ENCODE data around the gene IL17F.

Gene IL17F

GRCh38 chr6:52271852-52272460, 27.7 kb upstream of the IL17F start:
- ATAC-seq = no peak
- TF ChIP-seq TCF4 (CRISPR knock-in tag; IDR thresholded peaks at IDR 0.05; ENCODE audit: borderline replicate concordance) (no peak), ZFP3 (CRISPR knock-in tag; IDR thresholded peaks at IDR 0.05) (no peak), POU6F1 (CRISPR knock-in tag; IDR thresholded peaks at IDR 0.05; ENCODE audit: borderline replicate concordance, low read depth) (no peak), ZNF8 (CRISPR knock-in tag; IDR thresholded peaks at IDR 0.05) (no peak), OSR1 (CRISPR knock-in tag; IDR thresholded peaks at IDR 0.05) (no peak), ZNF565 (CRISPR knock-in tag; conservative IDR thresholded peaks at IDR 0.05; ENCODE audit: low read depth) (no peak)

GRCh38 chr6:52263709-52264540, 19.6 kb upstream of the IL17F start:
- peak; percentile 76 for ATAC-seq
- TF ChIP-seq ZNF565 (CRISPR knock-in tag; conservative IDR thresholded peaks at IDR 0.05; ENCODE audit: low read depth) (no peak), BACH2 (CRISPR knock-in tag; IDR thresholded peaks at IDR 0.05; ENCODE audit: borderline replicate concordance) (no peak), ZNF70 (CRISPR knock-in tag; IDR thresholded peaks at IDR 0.05) (no peak)

- no peak for ATAC-seq
- TF ChIP-seq TSHZ2 (CRISPR knock-in tag; IDR thresholded peaks at IDR 0.05) (no peak), PPARA (CRISPR knock-in tag; IDR thresholded peaks at IDR 0.05; ENCODE audit: borderline replicate concordance) (no peak), ZNF70 (CRISPR knock-in tag; IDR thresholded peaks at IDR 0.05) (no peak), CREB5 (CRISPR knock-in tag; IDR thresholded peaks at IDR 0.05; ENCODE audit: low read depth) (no peak), BACH2 (CRISPR knock-in tag; IDR thresholded peaks at IDR 0.05; ENCODE audit: borderline replicate concordance) (no peak), CSRNP3 (CRISPR knock-in tag; IDR thresholded peaks at IDR 0.05) (no peak), POU6F1 (CRISPR knock-in tag; IDR thresholded peaks at IDR 0.05; ENCODE audit: borderline replicate concordance, low read depth) (no peak), OSR1 (CRISPR knock-in tag; IDR thresholded peaks at IDR 0.05) (no peak), ZFP30 (CRISPR knock-in tag; IDR thresholded peaks at IDR 0.05) (no peak), ZFP3 (CRISPR knock-in tag; IDR thresholded peaks at IDR 0.05) (no peak), PATZ1 (CRISPR knock-in tag; IDR thresholded peaks at IDR 0.05; ENCODE audit: borderline replicate concordance) (no peak)
These were observed 18.5 kb upstream of the IL17F start for GRCh38 chr6:52262620-52263344.

Measured in SK-N-SH treated with all-trans-retinoic acid at 6 μM for 48 hours (cell line).